Thyroid gland (tissue), 4 donors: ENCODE results near the gene SNX21. TPM values are rescaled to one million over a fixed set of nuclear protein-coding genes. Genes with fewer than 3 reads are reported as not detected.
A peak's percentile ranks its signal among the peaks of the same experiment; 100 is the strongest.

ENCODE experiments used
- DNase-seq, 2 donors: peaks; one replicate each; pipeline ENCODE4 v3.0.0-alpha.2; 2019
- H3K27ac ChIP-seq, 3 donors: fragments of 200-600 bp; sonication (generic); 1 replicate in 2 of 3; 2 replicates in 1 of 3; pipeline ENCODE4 v1.5.1; 2016 to 2019; ENCODE audit warnings: mild to moderate bottlenecking in 1 of 3, moderate library complexity in 1 of 3
- H3K27me3 ChIP-seq: fragments of 200-600 bp; sonication (generic); one replicate; pipeline ENCODE4 v1.5.1; 2019
- H3K36me3 ChIP-seq, 2 donors: fragments of 200-600 bp; sonication (generic); one replicate each; pipeline ENCODE4 v1.5.1; 2016 to 2019
- H3K4me1 ChIP-seq, 2 donors: fragments of 200-600 bp; sonication (generic); one replicate each; pipeline ENCODE4 v1.5.1; 2017 to 2019
- H3K4me3 ChIP-seq, 3 donors: fragments of 200-600 bp; sonication (generic); replicated peaks in 1 of 3; 1 replicate in 2 of 3; 2 replicates in 1 of 3; pipeline ENCODE4 v1.5.1; 2016; ENCODE audit warnings: mild to moderate bottlenecking in 1 of 3
- H3K9me3 ChIP-seq: fragments of 200-600 bp; sonication (generic); one replicate; pipeline ENCODE4 v1.5.1; 2017
- CTCF ChIP-seq, 6 experiments: fragments of 200-600 bp in 3 of 6; fragments of 450-650 bp in 3 of 6; sonication (generic) in 3 of 6; IDR thresholded peaks; one replicate each; pipeline ENCODE4 v1.5.1; 2016 to 2019; ENCODE audit warnings: antibody characterized with exemption in 6 of 6, mild to moderate bottlenecking in 2 of 6, inconsistent platforms in 1 of 6, moderate library complexity in 1 of 6
- POLR2A ChIP-seq, 2 donors: fragments of 450-650 bp; IDR thresholded peaks; one replicate each; pipeline ENCODE4 v1.6.1; 2017; ENCODE audit warnings: antibody characterized with exemption in 2 of 2, mild to moderate bottlenecking in 2 of 2, moderate library complexity in 1 of 2
- WGBS, 2 donors: methylation state at CpG; one replicate each; pipeline ENCODE4 v1.1.5; 2017; 5-methylcytosine and 5-hydroxymethylcytosine counted together
- intact Hi-C: fragments of 100-400 bp; cut with DNase I; formaldehyde crosslinking; loops from one replicate; pipeline ENCODE4 v1.15.1; 2023
- total RNA-seq, 4 donors: library from RNA; depleted of rRNA; stranded (reverse); fragments of >200 nt; gene quantifications; one replicate each; pipeline ENCODE4 v1.2.3, GENCODE V29; 2016

Gene SNX21
- total RNA-seq, 4 donors from 2014 or later: 41.5 to 54.9 (median 48.8) TPM

- H3K27me3 ChIP-seq: no peaks in the 10 kb centered on the region
- H3K27ac ChIP-seq: peak within 1 kb of the TSS; percentile 66 to 79 (median 68)
- DNase-seq: peak; percentile 94 to 96
- peaks cover 0 to 9% of the 10 kb centered on the region in 2 donors for H3K36me3 ChIP-seq
- H3K9me3 ChIP-seq: no peaks in the 10 kb centered on the region
- WGBS, 2 donors: 2% methylated on average over 29 to 32 of the region's 78 CpGs
- peak within 1 kb of the TSS; percentile 16 to 81 (median 67) for H3K4me3 ChIP-seq
- no peak for TF ChIP-seq CTCF (IDR thresholded peaks at IDR 0.05)
- peak; percentile 14 to 76 for TF ChIP-seq POLR2A (IDR thresholded peaks at IDR 0.05)
- peaks cover 10 to 24% of the 10 kb centered on the region in 2 donors for H3K4me1 ChIP-seq
- intact Hi-C loops: loop anchor here (5.0 kb wide), 1 partner anchor 41 kb away; the partner anchor contains the start of gene PCIF1
Observed at GRCh38 chr20:45890985-45891983, 57.7 kb downstream of the SNX21 start, which contains the start of the genes CTSA and NEURL2. Gene CTSA (plus strand): TSS chr20:45891335. CDS start chr20:45891569, 234 bp downstream. Gene NEURL2 (minus strand): TSS chr20:45891208. CDS start chr20:45890991, 217 bp downstream.

- H3K4me1 ChIP-seq: peaks cover 10 to 24% of the 10 kb centered on the region in 2 donors
Observed at GRCh38 chr20:45892049-45892825, 58.6 kb downstream of the SNX21 start.

More at GRCh38 chr20:45892049-45892825, 58.6 kb downstream of the SNX21 start:
- DNase-seq: peak in 1 of 2 donors; percentile 41
- Histone ChIP-seq H3K9me3 (no peaks in the 10 kb centered on the region), H3K27me3 (no peaks in the 10 kb centered on the region), H3K4me3 (peak overlapping the region in 1 of 3 donors; percentile 67), H3K27ac (no peak overlapping the region), H3K36me3 (peaks cover 0 to 9% of the 10 kb centered on the region in 2 donors)
- TF ChIP-seq POLR2A (IDR thresholded peaks at IDR 0.05) (no peak), CTCF (IDR thresholded peaks at IDR 0.05) (no peak)
- intact Hi-C loops: loop anchor here (5.0 kb wide), 1 partner anchor 40 kb away; the partner anchor contains the start of gene PCIF1
- 83 to 86% methylated on average over 9 of the region's 9 CpGs for WGBS, 2 donors

Other genes with a start within 250 kb of the SNX21 start
- gene WFDC10A, start 204.1 kb upstream of the SNX21 start, total RNA-seq: not detected
- not detected for gene WFDC9, start 202.5 kb upstream of the SNX21 start, total RNA-seq
- gene WFDC11, start 163.6 kb upstream of the SNX21 start, total RNA-seq: not detected
- not detected for gene WFDC13, start 131.8 kb upstream of the SNX21 start, total RNA-seq
- not detected for gene WFDC10B, start 128.8 kb upstream of the SNX21 start, total RNA-seq
- gene SPINT4, start 111.5 kb upstream of the SNX21 start, total RNA-seq: not detected
- under 1 TPM in 1 of 4 donors, not detected in 3; 0.94 TPM for gene WFDC3, start 41.9 kb upstream of the SNX21 start, total RNA-seq
- gene DNTTIP1, start 41.8 kb upstream of the SNX21 start, total RNA-seq: 10 to 100 TPM; 22.1 to 26.4 (median 24.9) TPM
- gene UBE2C, start 21.2 kb upstream of the SNX21 start, total RNA-seq: 1 to 10 TPM in 2 of 4 donors, under 1 TPM in 1, not detected in 1; 0.45 to 5.8 (median 2.6) TPM
- gene TNNC2, start 6.5 kb upstream of the SNX21 start, total RNA-seq: 1 to 10 TPM in 1 of 4 donors, not detected in 3; 1.4 TPM
- gene ACOT8, start 23.6 kb downstream of the SNX21 start, total RNA-seq: 10 to 100 TPM; 36.3 to 73.8 (median 50.6) TPM
- gene ZSWIM3, start 23.8 kb downstream of the SNX21 start, total RNA-seq: 1 to 10 TPM; 2.2 to 4.5 (median 3.9) TPM
- gene ZSWIM1, start 47.4 kb downstream of the SNX21 start, total RNA-seq: 10 to 100 TPM in 2 of 4 donors, 1 to 10 TPM in 2; 7.7 to 14.6 (median 10.9) TPM
- 1 to 10 TPM in 3 of 4 donors, not detected in 1; 3.0 to 8.8 (median 5.0) TPM for gene SPATA25, start 53.8 kb downstream of the SNX21 start, total RNA-seq
- 10 to 100 TPM; 12.6 to 17.4 (median 16.1) TPM for gene NEURL2, start 57.4 kb downstream of the SNX21 start, total RNA-seq
- 100 to 1,000 TPM in 1 of 4 donors, 10 to 100 TPM in 3; 42.7 to 103 (median 51.3) TPM for gene CTSA, start 57.5 kb downstream of the SNX21 start, total RNA-seq
- gene PLTP, start 78.4 kb downstream of the SNX21 start, total RNA-seq: 100 to 1,000 TPM in 1 of 4 donors, 10 to 100 TPM in 3; 22.7 to 260 (median 70.1) TPM
- 10 to 100 TPM; 28.1 to 63.6 (median 49.1) TPM for gene PCIF1, start 100.9 kb downstream of the SNX21 start, total RNA-seq
- gene ZNF335, start 138.4 kb downstream of the SNX21 start, total RNA-seq: 10 to 100 TPM; 18.1 to 31.6 (median 25.6) TPM
- 1 to 10 TPM in 2 of 4 donors, under 1 TPM in 2; 0.33 to 1.4 (median 1.1) TPM for gene MMP9, start 175.1 kb downstream of the SNX21 start, total RNA-seq
- gene SLC12A5, start 195.4 kb downstream of the SNX21 start, total RNA-seq: 1 to 10 TPM in 1 of 4 donors, not detected in 3; 1.6 TPM